ENCODE results near the gene CEP162.

Gene CEP162

DNA sequence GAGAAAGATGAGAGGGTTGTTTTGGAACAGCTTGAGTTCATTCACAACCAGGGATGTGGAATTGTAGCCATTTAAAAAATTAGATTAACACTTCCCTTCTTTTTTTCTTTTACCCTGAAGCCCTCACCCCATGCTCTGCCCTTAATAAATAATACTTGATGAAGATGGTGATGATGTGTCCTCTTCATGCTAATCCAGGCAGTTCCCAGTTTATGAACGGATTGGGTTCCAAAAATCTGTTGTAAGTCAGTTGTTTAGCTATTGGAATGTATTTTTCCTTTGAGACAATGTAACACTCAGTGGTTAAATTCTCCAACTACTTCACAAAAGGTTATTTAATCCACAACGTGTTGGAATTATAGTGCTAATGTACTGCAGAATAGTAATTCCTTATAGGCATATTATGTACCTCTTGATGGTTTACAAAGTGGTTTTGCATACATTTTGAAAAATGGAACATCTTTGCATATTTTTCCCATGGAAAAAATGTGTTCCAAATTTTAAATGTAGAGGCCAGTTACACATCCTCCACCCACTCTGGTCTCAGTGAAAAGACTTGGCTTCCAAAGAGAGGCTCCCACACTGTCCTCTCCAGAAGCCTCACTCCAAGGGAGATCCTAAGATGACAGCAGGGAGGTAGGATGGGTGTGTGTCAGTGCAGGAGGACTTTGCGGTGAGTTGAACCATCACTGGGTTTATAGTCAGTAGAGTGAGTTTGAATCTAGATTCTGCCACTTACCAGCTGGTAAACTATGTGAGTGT, 45.8 kb upstream of the CEP162 start:
- Histone ChIP-seq H3K4me2 (ENCODE audit: low read depth, low read length, poor library complexity, severe bottlenecking) (no peak overlapping the region), H2AFZ (ENCODE audit: low read depth, low read length, severe bottlenecking) (no peak overlapping the region), H3F3A (ENCODE audit: insufficient read depth) (no peaks in the 10 kb centered on the region), H3K9me2 (replicated peaks; ENCODE audit: insufficient read depth, low read length) (no peaks in the 10 kb centered on the region), H3K27ac (ENCODE audit: low read depth, low read length) (no peak overlapping the region), H3K36me3 (ENCODE audit: low read length) (no peaks in the 10 kb centered on the region), H3K4me3 (ENCODE audit: insufficient read depth, low read length, poor library complexity, severe bottlenecking) (no peak overlapping the region), H3K9ac (ENCODE audit: low read length) (no peak overlapping the region), H3K27me3 (ENCODE audit: low read length) (0 out of 2 replicates have a peak, but pooled peaks cover 5% of the 10 kb centered on the region), H4K20me1 (ENCODE audit: low read depth, low read length) (no peaks in the 10 kb centered on the region), H3K9me3 (ENCODE audit: insufficient read depth, low read length) (no peaks in the 10 kb centered on the region), H3K79me2 (ENCODE audit: insufficient read depth, low read length) (no peaks in the 10 kb centered on the region)
- TF ChIP-seq EZH2phosphoT487 (conservative IDR thresholded peaks at IDR 0.05; ENCODE audit: low read length): no peak
- TF ChIP-seq, protein P1, sequence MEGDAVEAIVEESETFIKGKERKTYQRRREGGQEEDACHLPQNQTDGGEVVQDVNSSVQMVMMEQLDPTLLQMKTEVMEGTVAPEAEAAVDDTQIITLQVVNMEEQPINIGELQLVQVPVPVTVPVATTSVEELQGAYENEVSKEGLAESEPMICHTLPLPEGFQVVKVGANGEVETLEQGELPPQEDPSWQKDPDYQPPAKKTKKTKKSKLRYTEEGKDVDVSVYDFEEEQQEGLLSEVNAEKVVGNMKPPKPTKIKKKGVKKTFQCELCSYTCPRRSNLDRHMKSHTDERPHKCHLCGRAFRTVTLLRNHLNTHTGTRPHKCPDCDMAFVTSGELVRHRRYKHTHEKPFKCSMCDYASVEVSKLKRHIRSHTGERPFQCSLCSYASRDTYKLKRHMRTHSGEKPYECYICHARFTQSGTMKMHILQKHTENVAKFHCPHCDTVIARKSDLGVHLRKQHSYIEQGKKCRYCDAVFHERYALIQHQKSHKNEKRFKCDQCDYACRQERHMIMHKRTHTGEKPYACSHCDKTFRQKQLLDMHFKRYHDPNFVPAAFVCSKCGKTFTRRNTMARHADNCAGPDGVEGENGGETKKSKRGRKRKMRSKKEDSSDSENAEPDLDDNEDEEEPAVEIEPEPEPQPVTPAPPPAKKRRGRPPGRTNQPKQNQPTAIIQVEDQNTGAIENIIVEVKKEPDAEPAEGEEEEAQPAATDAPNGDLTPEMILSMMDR (IDR thresholded peaks at IDR 0.05; ENCODE audit: insufficient read depth, low read length, poor library complexity, severe bottlenecking): no peak

DNA sequence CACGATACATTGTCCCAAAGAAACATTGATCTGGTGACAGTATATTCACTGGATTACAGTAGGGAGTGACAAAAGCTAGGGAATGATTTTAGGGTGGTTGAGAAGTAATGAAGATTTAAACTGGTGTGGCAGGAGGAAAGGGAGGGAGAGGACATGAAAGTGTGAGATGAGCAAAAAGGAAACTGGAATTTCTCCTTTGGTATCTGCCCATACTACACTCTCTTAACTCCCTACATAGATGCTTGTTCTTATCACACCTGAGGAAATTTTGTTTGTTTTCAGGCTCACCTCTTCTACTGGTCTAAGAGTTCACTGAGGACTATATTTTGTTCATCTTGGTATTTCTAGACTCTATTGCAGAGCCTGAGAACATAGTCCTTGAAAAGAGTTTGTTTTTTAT, 44.9 kb upstream of the CEP162 start:
- Histone ChIP-seq H3K4me2 (ENCODE audit: low read depth, low read length, poor library complexity, severe bottlenecking) (no peak overlapping the region), H3K27me3 (ENCODE audit: low read length) (0 out of 2 replicates have a peak, but pooled peaks cover 5% of the 10 kb centered on the region), H3K36me3 (ENCODE audit: low read length) (no peaks in the 10 kb centered on the region), H3K4me3 (ENCODE audit: insufficient read depth, low read length, poor library complexity, severe bottlenecking) (no peak overlapping the region), H3K9ac (ENCODE audit: low read length) (no peak overlapping the region), H3K79me2 (ENCODE audit: insufficient read depth, low read length) (no peaks in the 10 kb centered on the region), H3K9me2 (replicated peaks; ENCODE audit: insufficient read depth, low read length) (no peaks in the 10 kb centered on the region), H3K9me3 (ENCODE audit: insufficient read depth, low read length) (no peaks in the 10 kb centered on the region), H4K20me1 (ENCODE audit: low read depth, low read length) (no peaks in the 10 kb centered on the region), H3F3A (ENCODE audit: insufficient read depth) (no peaks in the 10 kb centered on the region), H3K27ac (ENCODE audit: low read depth, low read length) (no peak overlapping the region), H2AFZ (ENCODE audit: low read depth, low read length, severe bottlenecking) (no peak overlapping the region)
- TF ChIP-seq, protein P1 (IDR thresholded peaks at IDR 0.05; ENCODE audit: insufficient read depth, low read length, poor library complexity, severe bottlenecking): no peak
- TF ChIP-seq EZH2phosphoT487 (conservative IDR thresholded peaks at IDR 0.05; ENCODE audit: low read length): no peak

DNA sequence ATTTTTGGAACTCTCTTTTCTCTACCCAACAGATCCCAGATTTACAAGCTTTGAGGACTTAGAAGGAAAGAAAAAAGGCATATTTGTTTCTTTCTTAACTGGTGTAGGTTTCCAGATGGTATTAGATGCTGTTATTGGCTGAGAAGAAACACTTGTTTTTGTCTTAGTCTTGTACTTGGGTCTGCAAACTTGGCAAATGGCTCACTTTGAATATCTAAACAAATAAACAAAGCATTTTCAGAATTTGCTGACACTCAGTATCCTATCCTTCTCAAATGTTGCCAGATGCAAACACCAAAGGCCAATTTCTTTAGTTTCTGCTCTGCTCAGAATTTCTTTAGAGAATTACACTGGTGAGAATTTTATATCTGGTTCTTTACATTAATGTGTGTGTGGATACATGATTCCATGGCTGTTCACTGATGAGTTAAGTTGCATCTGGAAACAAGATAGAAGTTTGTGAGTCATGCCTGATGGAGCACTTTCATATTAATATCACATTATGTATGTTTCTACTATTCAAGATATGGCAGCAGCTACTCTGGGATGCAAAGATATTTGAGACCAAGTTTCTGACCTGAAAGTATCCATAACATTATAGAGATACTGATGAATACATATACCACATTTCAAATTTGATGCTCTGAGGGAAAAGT, 43.7 kb upstream of the CEP162 start:
- Histone ChIP-seq H3K9me3 (ENCODE audit: insufficient read depth, low read length) (no peaks in the 10 kb centered on the region), H3K36me3 (ENCODE audit: low read length) (no peaks in the 10 kb centered on the region), H3K9me2 (replicated peaks; ENCODE audit: insufficient read depth, low read length) (no peaks in the 10 kb centered on the region), H3F3A (ENCODE audit: insufficient read depth) (no peaks in the 10 kb centered on the region), H3K27me3 (ENCODE audit: low read length) (0 out of 2 replicates have a peak, but pooled peaks cover 5% of the 10 kb centered on the region), H3K79me2 (ENCODE audit: insufficient read depth, low read length) (no peaks in the 10 kb centered on the region), H3K4me2 (ENCODE audit: low read depth, low read length, poor library complexity, severe bottlenecking) (no peak overlapping the region), H3K27ac (ENCODE audit: low read depth, low read length) (no peak overlapping the region), H4K20me1 (ENCODE audit: low read depth, low read length) (no peaks in the 10 kb centered on the region), H3K9ac (ENCODE audit: low read length) (no peak overlapping the region), H2AFZ (ENCODE audit: low read depth, low read length, severe bottlenecking) (no peak overlapping the region), H3K4me3 (ENCODE audit: insufficient read depth, low read length, poor library complexity, severe bottlenecking) (no peak overlapping the region)
- TF ChIP-seq, protein P1 (IDR thresholded peaks at IDR 0.05; ENCODE audit: insufficient read depth, low read length, poor library complexity, severe bottlenecking): no peak
- no peak for TF ChIP-seq EZH2phosphoT487 (conservative IDR thresholded peaks at IDR 0.05; ENCODE audit: low read length)
